ENCODE results near the gene DDAH1.

GRCh38 chr1:85452948-85453347, 12.0 kb downstream of the DDAH1 start:
- TF ChIP-seq CTCF (IDR thresholded peaks at IDR 0.05; ENCODE audit: low read depth, low read length) (no peak), EZH2phosphoT487 (IDR thresholded peaks at IDR 0.05; ENCODE audit: low read depth) (no peak)
